H54 (cell line): ENCODE results near the gene C2orf72.
A peak's percentile ranks its signal among the peaks of the same experiment; 100 is the strongest.
"Not testable (repeated sequence)": the region's sequence is repeated elsewhere in the genome, so short reads cannot be mapped to it uniquely, and the experiment has no call there.

Experiments
- DNase-seq: peaks from one replicate; pipeline ENCODE4 v3.0.0; 2011; ENCODE audit warnings: low spot score, mixed read lengths; ENCODE audit not compliant: insufficient read length
- FAIRE-seq: peaks from 3 replicates; lab custom pipeline; 2011; peaks lifted over from hg19 to GRCh38; lab: Jason Lieb, UNC
- POLR2A ChIP-seq: IDR thresholded peaks from 2 replicates; pipeline ENCODE4 v1.6.1; 2011; ENCODE audit warnings: low read depth, mild to moderate bottlenecking, low read length

The C2orf72 gene

DNA sequence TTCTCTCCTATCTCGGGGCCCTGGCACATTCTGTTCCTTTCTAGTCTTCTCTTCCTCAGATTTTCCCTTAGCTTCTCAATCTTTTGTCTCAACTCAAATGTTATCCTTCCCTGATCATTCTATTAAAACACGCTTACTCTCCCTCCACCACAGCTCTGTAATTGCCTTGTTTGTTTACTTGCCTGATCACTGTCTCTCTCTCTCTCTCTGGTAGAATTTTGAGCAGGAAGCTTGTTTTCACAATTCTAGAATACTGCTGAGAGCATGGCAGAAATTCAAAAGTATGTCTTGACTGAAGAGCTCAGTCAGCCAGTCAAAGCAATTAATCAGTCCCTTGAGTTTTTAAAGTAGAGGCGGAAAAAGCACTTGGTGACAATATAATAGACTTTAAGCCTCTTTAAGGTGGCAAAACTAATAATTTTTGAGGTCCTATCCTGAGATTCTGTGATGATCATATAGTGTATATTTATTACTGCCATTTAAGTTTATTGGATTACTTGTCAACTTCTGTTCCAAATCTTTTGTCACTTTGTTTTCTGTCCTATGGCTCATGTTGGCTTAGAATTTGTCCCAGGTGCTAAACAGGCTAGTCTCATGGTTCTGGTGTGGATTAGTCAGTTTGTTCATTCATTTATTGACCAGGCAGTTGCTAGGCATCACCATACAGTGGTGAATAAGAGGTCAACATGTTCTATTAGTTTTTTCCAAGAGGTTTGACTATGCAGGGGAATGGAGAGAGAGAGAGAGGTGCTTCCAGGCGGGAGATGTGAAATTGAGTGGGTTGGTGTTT, 21.6 kb downstream of the C2orf72 start:
- DNase-seq (no peak), FAIRE-seq (no peak)
- TF ChIP-seq POLR2A, result no peak

DNA sequence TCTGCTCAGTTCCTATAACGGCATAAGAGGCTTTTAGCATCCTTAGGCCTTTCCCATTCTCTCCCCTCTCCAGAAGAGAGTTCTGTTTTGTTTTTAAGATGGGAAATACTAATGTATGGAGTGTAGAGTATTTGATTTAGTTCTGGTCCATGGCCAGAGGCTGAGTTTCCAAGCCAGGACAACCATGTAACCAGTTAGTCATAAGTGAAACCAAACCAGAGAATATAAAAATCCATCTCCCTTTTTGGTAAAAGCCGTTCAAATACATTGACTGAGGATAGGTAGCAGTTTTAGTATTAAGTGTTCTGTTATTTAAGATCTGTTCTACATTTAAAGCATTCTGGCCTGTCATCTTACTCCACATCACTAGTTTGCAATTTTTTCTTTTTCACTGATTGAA, 22.4 kb downstream of the C2orf72 start:
- FAIRE-seq, result no peak
- no peak for DNase-seq
- TF ChIP-seq POLR2A, result no peak

DNA sequence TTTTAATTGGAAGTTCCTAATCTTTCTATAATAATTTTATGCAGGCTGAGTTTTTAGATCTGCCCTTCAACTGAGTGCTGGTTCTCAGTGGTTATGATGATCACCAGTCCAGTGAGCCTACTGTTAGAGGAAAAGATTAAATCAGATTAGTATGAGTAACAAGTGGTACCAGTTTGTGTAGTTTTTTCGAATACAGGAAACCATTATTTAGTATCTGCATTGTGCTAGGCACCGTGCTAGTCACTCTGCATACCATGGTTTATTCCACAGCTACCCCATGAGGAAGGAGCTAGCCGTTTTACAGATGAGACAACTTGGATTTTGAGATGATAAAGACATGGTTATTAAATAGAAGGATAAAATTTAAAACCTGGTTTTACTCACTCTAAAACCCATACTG, 25.5 kb downstream of the C2orf72 start:
- no peak for TF ChIP-seq POLR2A
- DNase-seq (no peak), FAIRE-seq (no peak)

DNA sequence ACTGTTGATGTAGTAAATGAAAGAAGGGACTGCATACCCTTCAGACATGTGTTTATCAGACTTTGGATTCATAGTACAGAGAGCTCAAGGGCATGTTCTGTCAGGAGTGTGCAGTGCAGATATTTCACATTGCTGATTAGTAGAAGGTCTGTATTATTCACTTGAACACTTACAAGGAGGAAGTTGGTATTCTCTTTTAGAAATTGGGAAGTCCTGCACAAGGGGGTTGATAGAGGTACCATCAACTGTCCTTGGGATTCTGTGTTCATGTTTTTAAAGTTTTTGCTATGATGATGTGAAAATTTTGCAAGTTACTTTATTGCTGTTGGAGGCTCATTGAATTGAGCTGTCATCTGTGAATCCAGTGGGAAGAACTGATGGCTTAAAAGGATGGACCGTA, 26.0 kb downstream of the C2orf72 start:
- FAIRE-seq (no peak), DNase-seq (no peak)
- no peak for TF ChIP-seq POLR2A

DNA sequence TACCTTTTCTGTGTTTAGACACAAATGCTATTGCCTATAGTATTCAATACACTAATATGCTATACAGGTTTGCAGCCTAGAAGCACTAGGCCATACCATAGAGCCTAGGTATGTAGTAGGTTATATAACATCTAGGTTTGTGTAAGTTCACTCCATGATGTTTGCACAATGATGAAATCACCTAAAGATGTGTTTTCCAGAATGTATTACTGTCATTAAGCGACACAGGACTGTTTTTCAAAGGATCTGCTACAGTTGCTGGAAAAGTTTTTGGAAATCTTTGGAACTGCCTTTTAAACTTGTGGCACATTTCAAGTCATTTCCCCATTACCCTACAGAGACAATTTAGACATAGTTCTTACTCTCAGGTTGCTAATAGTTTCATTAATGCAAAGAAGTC, 28.6 kb downstream of the C2orf72 start:
- DNase-seq (no peak), FAIRE-seq (peak; percentile 78)
- no peak for TF ChIP-seq POLR2A

DNA sequence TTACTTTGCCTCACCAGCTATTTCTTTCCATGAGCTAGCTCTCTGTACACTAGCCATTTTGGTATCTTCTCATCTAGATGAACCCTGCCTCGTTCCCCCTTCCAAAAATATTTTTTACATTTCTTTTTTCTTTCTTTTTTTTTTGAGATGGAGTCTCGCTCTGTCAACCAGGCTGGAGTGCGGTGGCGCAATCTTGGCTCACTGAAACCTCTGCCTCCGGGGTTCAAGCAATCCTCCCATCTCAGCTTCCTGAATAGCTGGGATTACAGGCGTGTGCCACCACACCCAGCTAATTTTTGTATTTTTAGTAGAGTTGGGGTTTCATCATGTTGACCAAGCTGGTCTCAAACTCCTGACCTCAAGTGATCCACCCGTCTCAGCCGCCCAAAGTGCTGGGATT, 30.2 kb downstream of the C2orf72 start:
- FAIRE-seq, DNase-seq: not testable (repeated sequence)

DNA sequence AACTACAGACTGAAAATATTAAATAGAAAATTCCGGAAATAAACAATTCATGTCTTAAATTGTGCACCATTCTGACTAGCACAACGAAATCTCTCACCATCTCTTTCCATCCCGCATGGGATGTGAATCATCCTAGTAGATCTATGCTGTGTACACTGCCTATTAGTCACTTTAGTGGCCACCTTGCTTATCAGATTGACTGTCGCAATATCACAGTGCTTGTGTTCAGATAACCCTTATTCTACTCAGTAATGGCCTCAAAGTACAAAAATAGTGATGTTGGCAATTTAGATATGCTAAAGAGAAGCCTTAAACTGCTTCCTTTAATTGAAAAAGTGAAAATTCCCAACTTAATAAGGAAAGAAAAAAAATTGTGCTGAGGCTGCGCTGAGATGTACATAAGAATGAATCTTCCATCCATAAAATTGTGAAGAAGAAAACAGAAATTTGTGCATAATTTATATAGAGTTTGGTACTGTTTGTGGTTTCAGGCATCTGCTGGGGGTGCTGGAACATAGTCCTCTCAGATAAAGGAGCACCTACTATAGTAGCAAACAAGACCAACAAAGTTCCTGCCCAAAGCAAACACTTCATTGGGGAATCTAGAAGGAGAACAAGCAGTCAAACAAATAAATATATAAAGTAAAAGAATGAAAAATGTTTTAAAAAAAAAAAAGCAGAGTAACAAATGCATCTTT, 31.4 kb downstream of the C2orf72 start:
- no peak for TF ChIP-seq POLR2A
- no peak for DNase-seq
- peak; percentile 99 for FAIRE-seq

DNA sequence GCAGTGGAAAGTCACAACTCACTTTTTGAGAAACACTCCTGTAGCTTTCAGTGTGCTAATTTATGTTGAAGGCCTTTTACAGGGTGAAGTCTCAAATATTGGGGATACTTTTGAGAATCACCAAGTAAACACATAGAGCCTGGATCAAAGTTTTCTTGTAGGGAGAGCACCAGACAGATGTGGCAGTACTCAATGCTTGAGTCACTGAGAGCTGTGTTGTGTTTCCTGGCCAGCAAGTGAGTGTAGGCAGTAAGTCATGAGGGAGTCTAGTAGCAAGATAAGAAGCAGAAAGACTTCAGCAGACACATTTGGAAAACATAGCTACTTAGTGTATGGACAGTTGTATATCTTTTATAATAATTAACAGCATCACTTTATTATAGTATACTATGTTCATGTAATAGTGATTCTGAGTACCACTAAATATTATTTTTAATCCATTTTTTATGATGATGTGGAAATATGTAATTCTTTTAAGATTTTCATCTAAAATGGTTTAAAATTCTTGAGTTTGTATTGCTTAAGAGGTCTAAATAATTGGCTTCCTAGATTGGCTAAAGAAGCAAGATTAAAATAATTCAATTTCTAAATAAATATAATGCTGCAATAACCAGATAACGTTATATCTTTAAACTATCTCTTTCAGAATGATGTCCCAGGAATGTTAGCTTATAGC, 32.2 kb downstream of the C2orf72 start:
- FAIRE-seq (peak; percentile 36), DNase-seq (no peak)
- no peak for TF ChIP-seq POLR2A

DNA sequence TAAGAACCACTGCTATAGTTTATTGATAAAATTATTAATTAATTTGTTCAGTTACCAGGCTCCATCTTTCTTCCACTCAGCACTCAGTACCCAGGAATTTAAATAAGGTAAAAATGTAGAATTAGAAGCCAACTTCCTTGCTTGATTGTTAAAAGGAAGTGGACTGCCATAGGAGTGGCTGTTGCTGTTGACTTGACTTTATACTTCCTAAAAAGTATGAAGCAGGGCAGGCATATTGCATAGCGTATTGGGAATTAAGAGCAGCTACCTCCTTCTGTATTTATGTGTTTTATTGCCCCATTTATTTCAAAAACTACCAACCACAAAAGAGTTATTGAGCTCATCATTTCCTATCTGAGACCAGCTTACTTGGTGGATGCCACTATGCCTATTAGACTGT, 47.2 kb downstream of the C2orf72 start:
- FAIRE-seq (no peak), DNase-seq (no peak)
- TF ChIP-seq POLR2A, result no peak

DNA sequence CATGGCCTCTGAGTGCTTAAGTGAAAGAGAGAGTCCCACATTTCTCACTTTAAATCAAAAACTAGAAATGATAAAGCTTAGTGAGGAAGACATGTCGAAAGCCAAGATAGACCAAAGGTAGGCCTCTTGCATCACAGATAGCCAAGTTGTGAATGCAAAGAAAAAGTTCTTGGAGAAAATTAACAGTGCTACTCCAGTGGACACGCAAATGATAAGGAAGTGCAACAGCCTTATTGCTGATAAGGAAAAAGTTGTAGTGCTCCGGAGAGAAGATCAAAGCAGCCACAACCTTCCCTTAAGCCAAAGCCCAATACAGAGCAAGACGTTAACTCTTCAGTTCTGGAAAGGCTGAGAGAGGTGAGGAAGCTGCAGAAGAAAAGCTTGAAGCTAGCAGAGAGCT, 51.4 kb downstream of the C2orf72 start:
- FAIRE-seq, result no peak
- DNase-seq, result no peak
- TF ChIP-seq POLR2A, result no peak

DNA sequence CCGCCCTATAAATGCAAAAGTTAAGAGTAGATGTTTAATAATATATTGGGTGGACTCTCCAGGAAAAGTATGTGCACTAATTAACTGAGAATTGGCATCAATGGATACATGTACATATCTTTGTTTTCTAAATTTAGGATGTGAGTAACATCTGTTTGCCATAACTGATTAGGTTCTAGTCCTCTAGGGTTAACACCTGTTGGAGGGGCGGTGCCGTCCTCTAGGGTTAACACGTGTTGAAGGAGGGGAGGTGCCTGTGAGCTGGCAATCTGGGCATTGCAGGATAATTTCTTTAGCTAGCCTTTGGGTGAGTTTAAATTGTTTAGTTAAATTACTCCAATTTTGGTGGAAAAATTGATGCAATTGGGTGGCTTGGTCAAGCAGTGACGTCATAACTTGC, 56.6 kb downstream of the C2orf72 start:
- no peak for DNase-seq
- TF ChIP-seq POLR2A, result no peak
- FAIRE-seq, result no peak

DNA sequence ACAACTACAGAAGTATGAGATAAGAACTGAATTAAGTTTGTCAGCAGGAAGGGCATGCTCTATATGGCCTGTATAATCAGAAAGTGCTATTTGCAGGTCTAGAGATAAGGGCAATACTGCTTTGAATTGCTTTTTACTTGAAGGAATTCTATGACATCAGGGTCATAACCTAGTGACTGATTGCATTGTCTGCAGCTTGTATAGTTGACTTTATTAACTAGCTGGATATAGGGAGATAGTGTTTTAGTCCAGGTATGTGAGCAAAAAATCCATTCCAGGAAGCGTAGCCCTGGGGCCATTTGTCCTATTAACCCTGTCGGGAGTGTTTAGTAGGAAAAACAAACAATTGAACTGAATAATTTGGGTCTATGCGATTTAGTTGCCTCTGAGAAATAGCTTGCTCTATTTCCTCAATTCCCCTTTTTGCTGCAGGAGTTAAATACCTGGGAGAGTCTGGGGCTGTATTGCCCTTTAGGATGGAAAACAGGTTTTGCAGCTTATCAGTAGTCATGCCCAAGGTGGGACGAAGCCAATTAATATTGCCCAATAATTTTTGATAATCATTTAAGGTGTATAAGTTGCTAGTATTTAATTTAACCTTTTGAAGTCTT, 57.5 kb downstream of the C2orf72 start:
- DNase-seq (no peak), FAIRE-seq (no peak)
- no peak for TF ChIP-seq POLR2A
